ENCODE measurements around the gene GLE1. TPM values are rescaled to one million over a fixed set of nuclear protein-coding genes. Genes with fewer than 3 reads are reported as not detected.

GLE1 gene
- 10 to 100 TPM; 20.0 to 30.7 (median 30.3) TPM for polyA plus RNA-seq (ENCODE audit: insufficient read length in 4 of 4)

DNA sequence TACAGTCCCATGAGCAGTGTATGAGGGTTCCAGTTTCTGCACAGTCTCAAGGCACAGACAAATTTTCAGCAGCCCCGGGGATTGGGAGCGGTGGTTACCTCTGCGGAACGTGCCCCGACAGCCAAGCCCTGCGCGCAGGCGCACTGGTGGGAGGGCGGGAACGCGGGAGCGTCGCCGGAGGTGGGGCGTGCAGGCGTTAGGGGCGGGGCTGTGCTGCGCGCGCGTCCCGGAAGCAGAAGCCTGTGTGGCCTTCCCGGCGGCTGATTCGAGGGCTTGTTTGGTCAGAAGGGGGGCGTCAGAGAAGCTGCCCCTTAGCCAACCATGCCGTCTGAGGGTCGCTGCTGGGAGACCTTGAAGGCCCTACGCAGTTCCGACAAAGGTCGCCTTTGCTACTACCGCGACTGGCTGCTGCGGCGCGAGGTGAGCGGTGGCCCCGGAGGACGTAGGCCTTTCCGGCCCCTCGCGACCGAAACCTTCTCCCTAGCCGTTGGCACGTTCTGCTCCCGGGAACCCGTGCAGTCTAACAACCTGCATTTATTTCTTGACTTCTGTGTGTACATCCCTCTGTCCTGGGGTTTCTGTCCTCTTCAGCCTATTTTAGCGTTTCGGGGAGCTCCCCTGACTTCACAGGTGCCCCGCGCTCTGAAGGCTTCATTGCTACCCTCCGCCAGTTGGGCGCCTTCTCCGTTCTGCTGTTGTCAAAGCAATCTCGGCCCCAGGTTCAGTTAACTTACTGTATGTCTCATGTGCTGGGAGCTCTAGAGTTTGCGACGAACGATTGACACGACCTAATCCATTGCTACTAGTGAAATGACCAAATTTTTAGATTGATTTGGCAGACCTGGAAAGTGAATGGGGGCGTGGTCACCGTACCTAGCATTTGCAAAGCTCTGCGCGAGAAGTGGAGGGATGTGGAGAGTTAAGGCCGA, at the start of gene GLE1:
Gene GLE1 (plus strand): TSS at position 235 of the 929 bp plus-strand sequence. CDS start 87 bp downstream, at position 322.
- DNase-seq (ENCODE audit: low read depth in 4 of 4, low spot score in 3 of 4): peak; percentile 82 to 88 (median 86)

GRCh38 chr9:128454991-128455390, 49.5 kb upstream of the GLE1 start:
- DNase-seq (ENCODE audit: low read depth in 4 of 4, low spot score in 3 of 4): no peak

GRCh38 chr9:128455849-128456612, 48.5 kb upstream of the GLE1 start, which contains the start of gene ODF2:
ODF2 (plus strand) TSS chr9:128456006; CDS start chr9:128456092, 86 bp downstream.
- DNase-seq (ENCODE audit: low read depth in 4 of 4, low spot score in 3 of 4): peak; percentile 86 to 95 (median 92)

DNA sequence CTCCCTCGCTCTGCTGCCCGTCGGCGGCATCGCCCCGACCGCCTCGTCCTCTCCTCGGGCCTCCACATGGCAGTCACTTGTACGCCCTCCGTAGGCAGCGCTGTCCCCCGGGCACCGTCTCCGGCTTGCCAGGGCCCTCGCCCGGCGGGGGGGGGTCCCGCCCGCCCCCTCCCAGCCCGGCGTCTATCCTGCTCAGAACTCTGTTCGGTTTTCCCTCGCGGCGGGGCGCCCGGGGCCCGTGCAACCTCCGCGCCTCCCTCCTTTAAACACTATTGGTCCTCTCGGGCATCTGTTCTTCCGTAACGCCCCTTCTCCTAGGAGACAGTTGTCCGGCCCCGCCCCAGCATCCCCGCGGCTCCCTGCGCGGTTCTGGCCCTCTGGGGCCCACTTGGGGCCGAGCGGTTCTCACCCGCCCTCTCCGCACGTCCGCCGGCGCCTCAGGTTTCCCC, 47.9 kb upstream of the GLE1 start:
- peak in 1 of 4 donors; percentile 8 for DNase-seq (ENCODE audit: low read depth in 4 of 4, low spot score in 3 of 4)

- no peak for DNase-seq (ENCODE audit: low read depth in 4 of 4, low spot score in 3 of 4)
Observed at GRCh38 chr9:128457207-128457606, 47.3 kb upstream of the GLE1 start.

GRCh38 chr9:128459011-128459410, 45.5 kb upstream of the GLE1 start:
- DNase-seq (ENCODE audit: low read depth in 4 of 4, low spot score in 3 of 4): no peak

- DNase-seq (ENCODE audit: low read depth in 4 of 4, low spot score in 3 of 4): no peak
Observed at GRCh38 chr9:128469070-128469469, 35.4 kb upstream of the GLE1 start.

DNA sequence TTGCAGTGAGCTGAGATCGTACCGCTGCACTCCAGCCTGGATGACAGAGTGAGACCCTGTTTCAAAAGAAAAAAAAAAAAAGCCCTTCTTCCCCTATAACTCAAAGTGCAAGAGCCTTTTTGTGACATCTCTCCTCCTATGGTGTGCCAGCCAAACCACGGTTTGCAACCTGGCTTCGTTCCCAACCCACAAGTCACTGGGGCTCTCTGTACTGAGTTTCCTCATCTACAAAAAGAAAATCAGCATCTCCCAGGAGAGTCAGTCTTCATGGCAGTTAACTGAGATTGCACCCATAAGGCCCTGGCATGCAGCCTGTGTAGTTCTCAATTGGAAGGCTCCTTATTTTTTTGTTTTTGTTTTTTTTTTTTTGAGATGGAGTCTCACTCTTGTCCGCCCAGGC, 34.0 kb upstream of the GLE1 start:
- no peak for DNase-seq (ENCODE audit: low read depth in 4 of 4, low spot score in 3 of 4)

GRCh38 chr9:128473104-128473503, 31.4 kb upstream of the GLE1 start:
- DNase-seq (ENCODE audit: low read depth in 4 of 4, low spot score in 3 of 4): no peak

- DNase-seq (ENCODE audit: low read depth in 4 of 4, low spot score in 3 of 4): no peak
Observed at GRCh38 chr9:128475867-128476266, 28.7 kb upstream of the GLE1 start.

DNA sequence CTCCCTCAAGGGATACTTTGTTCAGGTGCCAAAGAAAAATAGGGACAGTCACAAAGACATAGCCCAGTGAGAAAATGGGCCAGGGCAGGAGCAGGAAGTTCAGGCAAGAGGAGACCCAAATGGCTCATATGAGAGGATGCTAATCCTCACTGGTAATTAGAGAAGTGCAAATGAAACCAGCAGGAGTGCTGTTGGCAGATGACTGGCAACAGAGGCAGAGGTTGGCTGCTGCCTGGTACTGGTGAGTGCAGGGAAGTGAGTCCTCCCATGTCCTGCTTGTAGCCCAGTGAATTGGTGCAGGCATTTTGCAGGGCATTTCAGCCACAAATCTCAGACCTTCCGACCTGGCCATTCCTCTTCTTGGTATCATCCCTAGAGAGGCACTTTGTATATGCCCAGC, 25.3 kb upstream of the GLE1 start:
- DNase-seq (ENCODE audit: low read depth in 4 of 4, low spot score in 3 of 4): no peak

GRCh38 chr9:128481561-128481960, 23.0 kb upstream of the GLE1 start:
- DNase-seq (ENCODE audit: low read depth in 4 of 4, low spot score in 3 of 4): no peak

DNA sequence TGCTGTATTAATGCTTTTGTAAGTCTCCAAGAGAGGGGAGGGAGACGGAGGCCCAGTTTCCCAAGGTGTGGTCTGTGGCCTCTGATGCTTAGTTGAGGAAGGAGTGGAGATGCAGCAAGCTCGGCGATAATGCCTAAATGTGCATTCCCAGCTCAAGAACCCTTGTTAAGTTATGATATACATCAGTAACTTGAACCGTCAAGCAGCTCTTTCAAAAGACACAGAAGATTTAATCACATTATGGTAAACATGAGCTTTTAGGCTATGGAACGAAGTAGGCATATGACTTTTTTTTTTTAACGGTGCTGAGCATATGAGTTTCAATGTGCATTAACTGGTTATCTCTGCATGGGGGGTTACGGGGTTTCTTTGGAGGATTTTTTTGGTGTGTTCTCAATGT, 22.3 kb upstream of the GLE1 start:
- DNase-seq (ENCODE audit: low read depth in 4 of 4, low spot score in 3 of 4): no peak

GRCh38 chr9:128484686-128485413, 19.7 kb upstream of the GLE1 start:
- DNase-seq (ENCODE audit: low read depth in 4 of 4, low spot score in 3 of 4): no peak

DNA sequence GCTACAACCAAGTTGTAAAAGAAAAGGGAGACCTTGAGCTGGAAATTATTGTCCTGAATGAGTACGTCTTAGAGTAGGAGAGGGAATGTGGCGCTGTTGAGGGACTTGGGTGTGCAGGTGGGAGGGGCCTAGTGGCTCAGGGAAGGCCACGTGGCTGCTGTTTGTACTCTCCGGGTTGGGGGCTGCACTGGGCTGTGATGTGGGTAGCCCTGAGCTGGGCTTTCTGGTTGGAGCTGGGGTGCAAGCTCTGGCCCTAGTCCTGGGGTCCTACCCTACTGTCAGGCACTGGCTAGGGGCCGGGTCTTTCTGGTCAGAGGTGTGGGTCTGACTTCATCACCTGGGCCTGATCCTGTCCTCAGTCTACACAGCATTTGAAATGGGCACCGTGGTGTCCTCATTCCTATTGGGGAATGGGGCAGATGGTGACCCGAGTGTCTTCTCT, 19.1 kb upstream of the GLE1 start:
- DNase-seq (ENCODE audit: low read depth in 4 of 4, low spot score in 3 of 4): no peak

DNA sequence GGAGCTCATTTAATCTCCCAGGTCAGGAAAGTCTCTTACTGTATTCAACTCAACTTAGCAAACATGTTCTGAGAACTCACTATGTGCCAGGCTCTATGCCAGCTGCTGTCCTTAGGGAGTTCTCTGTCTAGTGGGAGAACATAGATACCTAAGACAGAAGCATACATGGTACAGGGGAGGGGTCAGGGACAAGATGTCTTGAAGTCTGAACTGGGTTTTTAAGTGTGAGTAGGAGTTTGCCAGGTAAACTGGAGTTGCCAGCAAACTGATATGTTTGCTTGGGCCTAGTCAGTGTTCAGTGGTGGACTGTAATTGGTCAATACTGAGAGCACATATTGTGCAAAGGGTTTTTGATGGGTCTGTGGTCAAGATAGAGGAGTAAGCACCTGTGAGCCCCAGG, 18.3 kb upstream of the GLE1 start:
- DNase-seq (ENCODE audit: low read depth in 4 of 4, low spot score in 3 of 4): no peak

DNA sequence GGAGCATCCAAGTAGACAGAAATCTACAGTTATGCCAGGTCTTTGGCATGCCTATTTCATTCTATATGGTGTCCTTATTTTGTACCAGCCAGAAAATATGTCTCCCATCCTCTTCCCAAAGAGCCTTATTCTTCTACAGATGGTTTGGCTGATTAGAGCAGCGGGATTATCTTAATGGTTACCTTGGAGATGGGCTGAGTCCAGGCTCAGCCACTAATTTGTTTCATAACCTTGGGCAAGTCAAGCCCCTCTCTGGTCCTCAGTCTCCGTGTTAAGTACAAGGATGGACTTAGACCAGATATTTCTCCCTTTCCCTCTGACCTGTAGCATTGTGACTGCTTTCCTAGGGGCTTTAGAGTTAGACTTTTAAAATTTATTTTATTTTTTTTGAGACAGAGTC, 11.1 kb upstream of the GLE1 start:
- DNase-seq (ENCODE audit: low read depth in 4 of 4, low spot score in 3 of 4): no peak

GRCh38 chr9:128494108-128494745, 10.3 kb upstream of the GLE1 start:
- peak in 1 of 4 donors; percentile 23 for DNase-seq (ENCODE audit: low read depth in 4 of 4, low spot score in 3 of 4)

DNA sequence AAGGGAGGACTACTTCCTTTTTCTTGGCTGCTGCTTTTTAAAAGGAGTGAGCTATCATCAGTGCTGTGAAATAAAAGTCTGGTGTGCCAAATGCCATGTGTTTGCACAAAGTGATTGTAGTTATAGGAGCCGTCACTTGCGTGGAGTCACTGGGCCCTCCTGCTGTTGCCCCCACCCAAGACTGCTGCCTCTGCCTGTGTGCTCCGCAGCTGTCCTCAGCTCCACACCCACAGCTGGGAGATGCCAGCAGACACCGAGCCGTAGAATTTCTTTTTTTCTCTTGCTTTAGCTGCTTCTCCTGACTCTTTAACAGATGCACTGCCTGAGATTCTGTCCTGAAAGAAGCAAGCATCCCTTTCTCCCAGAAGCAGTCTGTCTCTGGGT, 9.8 kb upstream of the GLE1 start:
- no peak for DNase-seq (ENCODE audit: low read depth in 4 of 4, low spot score in 3 of 4)

DNA sequence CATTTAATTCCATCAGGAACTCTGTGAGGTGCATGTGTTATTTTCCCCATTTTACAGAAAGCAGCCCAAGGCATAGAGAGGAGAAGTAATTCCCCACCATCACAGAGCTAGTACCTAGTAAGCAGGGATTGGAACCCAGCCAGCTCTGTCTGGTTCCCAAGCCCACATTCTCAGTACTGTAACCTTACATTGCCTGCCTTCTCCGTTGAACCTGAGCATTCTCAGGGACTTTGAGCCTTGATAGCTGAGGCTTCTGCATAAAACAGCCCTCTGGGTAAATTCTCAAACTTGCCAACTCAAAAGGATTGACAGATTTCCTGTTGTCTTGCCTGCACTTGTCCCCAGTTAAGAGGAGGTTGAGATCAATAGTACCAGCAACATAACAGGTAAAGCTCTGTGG, 9.2 kb upstream of the GLE1 start:
- DNase-seq (ENCODE audit: low read depth in 4 of 4, low spot score in 3 of 4): no peak

All from left renal pelvis (tissue), 4 donors.